Endothelial cell of umbilical vein (primary cell): ENCODE data around the gene NTSR1. TPM values are rescaled to one million over a fixed set of nuclear protein-coding genes. Genes with fewer than 3 reads are reported as not detected.
A peak's percentile ranks its signal among the peaks of the same experiment; 100 is the strongest.

ENCODE experiments used
- BruUV-seq: library from RNA; stranded (reverse); fragments of 400-500 nt; replicated peaks from 2 replicates; lab custom pipeline; 2021; lab: Mats Ljungman, UMichigan
- CTCF ChIA-PET: fragments of 300-600, 350-600 bp; sonication (Branson Sonifier 250); formaldehyde crosslinking; loops from one replicate; lab custom pipeline; 2021; ENCODE audit warnings: antibody characterized with exemption, inconsistent platforms; lab: Charles Lee
- POLR2A ChIA-PET: fragments of 300-600, 350-600 bp; sonication (Branson Sonifier 250); formaldehyde crosslinking; loops from one replicate; lab custom pipeline; 2021; ENCODE audit warnings: antibody characterized with exemption, inconsistent platforms; lab: Charles Lee
- DNase-seq: peaks from one replicate; pipeline ENCODE4 v3.0.0-alpha.2; 2011; ENCODE audit warnings: low read depth, low spot score
- FAIRE-seq: peaks from 2 replicates; lab custom pipeline; 2011; peaks lifted over from hg19 to GRCh38; lab: Jason Lieb, UNC
- H2AFZ ChIP-seq: 2 replicates; pipeline ENCODE4 v1.6.0; 2012; ENCODE audit warnings: low read depth, low read length, control low read depth, inconsistent platforms
- H3K27ac ChIP-seq: 2 replicates; pipeline ENCODE4 v1.5.1; 2011; ENCODE audit warnings: low read depth, mild to moderate bottlenecking, control low read depth, low read length, moderate library complexity; ENCODE audit not compliant: insufficient read depth
- H3K27me3 ChIP-seq, 2 experiments: 2 replicates each; pipeline versions ENCODE4 v1.6.0 to v1.6.1; 2011; ENCODE audit warnings: low read length in 2 of 2, mixed read lengths in 1 of 2; ENCODE audit not compliant: control insufficient read depth in 2 of 2, insufficient read depth in 2 of 2
- H3K36me3 ChIP-seq, 2 experiments: 2 replicates in 1 of 2; 3 replicates in 1 of 2; pipeline ENCODE4 v1.5.1; 2011; ENCODE audit warnings: low read length in 2 of 2, mild to moderate bottlenecking in 1 of 2, moderate library complexity in 1 of 2; ENCODE audit not compliant: control insufficient read depth in 2 of 2, insufficient read depth in 2 of 2; ENCODE audit errors: extremely low read depth in 1 of 2
- H3K4me1 ChIP-seq: 3 replicates; pipeline ENCODE4 v1.5.1; 2011; ENCODE audit warnings: mild to moderate bottlenecking, low read length; ENCODE audit not compliant: control insufficient read depth, insufficient read depth; ENCODE audit errors: extremely low read depth
- H3K4me2 ChIP-seq: 2 replicates; pipeline ENCODE4 v1.6.1; 2011; ENCODE audit warnings: low read length, control low read depth, mixed read lengths; ENCODE audit not compliant: insufficient read depth
- H3K4me3 ChIP-seq, 3 experiments: fragments of 200-600 bp in 1 of 3; sonication (generic), shearing (Covaris generic) in 1 of 3; replicated peaks in 1 of 3; 2 replicates each; pipeline ENCODE4 v1.5.1; 2011 to 2016; ENCODE audit warnings: control low read depth in 3 of 3, low read length in 3 of 3, mild to moderate bottlenecking in 2 of 3, inconsistent platforms in 1 of 3, low read depth in 1 of 3, moderate library complexity in 1 of 3; ENCODE audit not compliant: insufficient read depth in 1 of 3
- H3K79me2 ChIP-seq: 2 replicates; pipeline ENCODE4 v1.6.0; 2012; ENCODE audit warnings: low read length, inconsistent platforms; ENCODE audit not compliant: control insufficient read depth, insufficient read depth
- H3K9ac ChIP-seq: replicated peaks from 2 replicates; pipeline ENCODE3; 2011; ENCODE audit warnings: low read length, control low read depth; ENCODE audit not compliant: insufficient read depth; ENCODE audit errors: extremely low read depth
- H3K9me1 ChIP-seq: replicated peaks from 3 replicates; pipeline ENCODE4 v1.6.0; 2011; ENCODE audit warnings: mild to moderate bottlenecking, low read length; ENCODE audit not compliant: control insufficient read depth, insufficient read depth; ENCODE audit errors: extremely low read depth
- H3K9me3 ChIP-seq: replicated peaks from 2 replicates; pipeline ENCODE4 v1.5.1; 2012; ENCODE audit warnings: low read length, inconsistent platforms; ENCODE audit not compliant: control insufficient read depth, insufficient read depth
- H4K20me1 ChIP-seq: replicated peaks from 2 replicates; pipeline ENCODE3; 2011; ENCODE audit warnings: mild to moderate bottlenecking, low read length; ENCODE audit not compliant: control insufficient read depth, insufficient read depth; ENCODE audit errors: extremely low read depth
- CTCF ChIP-seq, 2 donors: IDR thresholded peaks; 1 replicate in 1 of 2; 2 replicates in 1 of 2; pipeline ENCODE4 v1.5.1; 2011; ENCODE audit warnings: low read length in 2 of 2, mild to moderate bottlenecking in 2 of 2, moderate library complexity in 2 of 2, control low read depth in 1 of 2, inconsistent platforms in 1 of 2, low read depth in 1 of 2; ENCODE audit not compliant: insufficient read depth in 1 of 2; ENCODE audit errors: extremely low read depth in 1 of 2
- EZH2 ChIP-seq: IDR thresholded peaks from 2 replicates; pipeline ENCODE4 v1.6.1; 2012; ENCODE audit warnings: borderline replicate concordance, low read depth, mild to moderate bottlenecking, moderate library complexity, low read length, inconsistent platforms; ENCODE audit not compliant: severe bottlenecking
- FOS ChIP-seq: IDR thresholded peaks from 2 replicates; pipeline ENCODE4 v1.6.1; 2011; ENCODE audit warnings: mild to moderate bottlenecking, low read length, moderate library complexity, borderline replicate concordance; ENCODE audit not compliant: insufficient read depth
- GATA2 ChIP-seq: IDR thresholded peaks from 2 replicates; pipeline ENCODE4 v1.7.0; 2011; ENCODE audit warnings: low read depth, mild to moderate bottlenecking, moderate library complexity, mixed read lengths, low read length; ENCODE audit not compliant: insufficient read length, insufficient read depth
- JUN ChIP-seq: IDR thresholded peaks from 2 replicates; pipeline ENCODE4 v1.6.1; 2011; ENCODE audit warnings: borderline replicate concordance, low read depth; ENCODE audit not compliant: insufficient read length, insufficient read depth
- MAX ChIP-seq: IDR thresholded peaks from 2 replicates; pipeline ENCODE4 v1.6.1; 2011; ENCODE audit not compliant: insufficient read depth, insufficient read length
- MYC ChIP-seq: IDR thresholded peaks from one replicate; pipeline ENCODE4 v1.6.1; 2011; ENCODE audit warnings: mild to moderate bottlenecking, low read depth, low read length
- POLR2A ChIP-seq: IDR thresholded peaks from 2 replicates; pipeline ENCODE4 v1.6.1; 2012; ENCODE audit warnings: low read depth, mild to moderate bottlenecking, control low read depth, low read length
- POLR2AphosphoS5 ChIP-seq: IDR thresholded peaks from 2 replicates; pipeline ENCODE4 v1.6.1; 2012; ENCODE audit warnings: low read depth, mild to moderate bottlenecking, control low read depth, low read length, moderate library complexity; ENCODE audit not compliant: insufficient read depth
- dilution Hi-C: fragments of 300-500 bp; cut with MboI; formaldehyde crosslinking; loops from one replicate; pipeline ENCODE4 v1.15.0; 2019; ENCODE audit warnings: low sequenced_read_pairs; ENCODE audit not compliant: extremely low pct_ligation_motif_present
- intact Hi-C: fragments of 100-400 bp; cut with micrococcal nuclease; formaldehyde crosslinking; loops from one replicate; pipeline ENCODE4 v1.10.0; 2022
- polyA plus RNA-seq, 4 experiments: library from polyadenylated mRNA; depleted of rRNA in 3 of 4; stranded (reverse) in 3 of 4; unstranded in 1 of 4; fragments of >200 nt; gene quantifications; 2 replicates each; pipeline versions ENCODE4 v1.2.1 to v1.2.3, GENCODE V29; 2011 to 2012; ENCODE audit warnings: missing spikeins in 1 of 4
- total RNA-seq: library from RNA; stranded (reverse); gene quantifications from 2 replicates; pipeline ENCODE4 v1.2.3, GENCODE V29; 2021

Gene NTSR1
- total and polyA plus RNA-seq, 2 donors (not counting 3 experiments of a cell fraction or from before 2014, with no cell fraction given), result 0.14 to 2.1 TPM

GRCh38 chr20:62772619-62772989 is 64.0 kb downstream of the NTSR1 start:
- H3K4me1 ChIP-seq, result peaks cover 11% of the 10 kb centered on the region
- no peaks in the 10 kb centered on the region for H3K27me3 ChIP-seq
- H3K4me2 ChIP-seq, result peak overlapping the region; percentile 43
- H3K9me3 ChIP-seq, result no peaks in the 10 kb centered on the region
- intact Hi-C loops, result no loop called here
- ChIA-PET CTCF (interaction anchor here (0.6 to 1.8 kb wide), 10 partner anchors 9 to 106 kb away, joined by 3 to 7 read pairs (median 4); no protein-coding TSS in a partner anchor), POLR2A (no interaction called here)
- H3K79me2 ChIP-seq, result no peaks in the 10 kb centered on the region
- FAIRE-seq (no peak), DNase-seq (no peak)
- H2AFZ ChIP-seq, result peak overlapping the region; percentile 58
- H3K9ac ChIP-seq, result no peak overlapping the region
- no TSS peak for BruUV-seq
- H3K4me3 ChIP-seq, result no peak overlapping the region
- H3K27ac ChIP-seq, result no peak overlapping the region
- no peaks in the 10 kb centered on the region for H3K36me3 ChIP-seq
- H4K20me1 ChIP-seq, result no peaks in the 10 kb centered on the region
- TF ChIP-seq POLR2AphosphoS5, result no peak
- TF ChIP-seq JUN, result no peak
- no peak for TF ChIP-seq EZH2
- no peak for TF ChIP-seq CTCF (IDR thresholded peaks at IDR 0.05; ENCODE audit: extremely low read depth in 1 of 2, insufficient read depth in 1 of 2, low read depth in 1 of 2, low read length in 2 of 2)
- TF ChIP-seq GATA2, result no peak
- TF ChIP-seq FOS, result no peak
- TF ChIP-seq MAX, result no peak
- TF ChIP-seq POLR2A, result no peak
- no peak for TF ChIP-seq MYC
- dilution Hi-C loops, result no loop called here
- H3K9me1 ChIP-seq, result no peaks in the 10 kb centered on the region
